PC-9 (cell line): ENCODE data around the gene SAMD8. TPM values are rescaled to one million over a fixed set of nuclear protein-coding genes. Genes with fewer than 3 reads are reported as not detected.

ENCODE experiments used
- BruUV-seq: library from RNA; stranded (reverse); fragments of 400-500 nt; replicated peaks from 2 replicates; lab custom pipeline; 2021; lab: Mats Ljungman, UMichigan
- CTCF ChIA-PET: fragments of 300-600 bp; sonication (Branson Sonifier 250); formaldehyde crosslinking; loops from one replicate; lab custom pipeline; 2022; ENCODE audit warnings: antibody characterized with exemption; lab: Charles Lee
- POLR2A ChIA-PET: fragments of 300-600 bp; sonication (Branson Sonifier 250); formaldehyde crosslinking; loops from one replicate; lab custom pipeline; 2022; ENCODE audit warnings: antibody characterized with exemption; ENCODE audit not compliant: unreplicated experiment; lab: Charles Lee
- DNase-seq, 2 experiments: peaks; one replicate each; pipeline versions ENCODE4 v3.0.0 to v3.0.0-alpha.2; 2015 to 2022; ENCODE audit warnings: mixed read lengths in 1 of 2
- H2AFZ ChIP-seq: fragments of 200-600 bp; sonication (generic); 2 replicates; pipeline ENCODE4 v1.8.1; 2017; ENCODE audit warnings: antibody characterized with exemption
- H3F3A ChIP-seq: fragments of 200-600 bp; sonication (generic); 2 replicates; pipeline ENCODE4 v1.8.1; 2017; ENCODE audit warnings: antibody characterized with exemption, mild to moderate bottlenecking, low read depth; ENCODE audit not compliant: insufficient read depth
- H3K27ac ChIP-seq: fragments of 200-600 bp; sonication (generic); 2 replicates; pipeline ENCODE4 v1.6.1; 2016; ENCODE audit warnings: mixed run types
- H3K27me3 ChIP-seq: fragments of 200-600 bp; sonication (generic); 2 replicates; pipeline ENCODE4 v1.6.1; 2016; ENCODE audit warnings: low read depth, mixed run types; ENCODE audit not compliant: insufficient read depth
- H3K36me3 ChIP-seq: fragments of 200-600 bp; sonication (generic); 2 replicates; pipeline ENCODE4 v1.6.1; 2016; ENCODE audit warnings: low read depth, mixed run types
- H3K4me1 ChIP-seq: fragments of 200-600 bp; sonication (generic); replicated peaks from 2 replicates; pipeline ENCODE4 v1.6.1; 2016; ENCODE audit warnings: mixed run types; ENCODE audit not compliant: insufficient read depth
- H3K4me2 ChIP-seq: fragments of 200-600 bp; sonication (generic); 2 replicates; pipeline ENCODE4 v1.6.1; 2017; ENCODE audit warnings: mixed run types
- H3K4me3 ChIP-seq: fragments of 200-600 bp; sonication (generic); 2 replicates; pipeline ENCODE4 v1.6.1; 2016; ENCODE audit warnings: mixed run types
- H3K79me2 ChIP-seq: fragments of 200-600 bp; sonication (generic); 2 replicates; pipeline ENCODE4 v1.6.1; 2017; ENCODE audit warnings: low read depth, mixed run types
- H3K9me2 ChIP-seq: fragments of 200-600 bp; sonication (generic); 2 replicates; pipeline ENCODE4 v1.8.1; 2017; ENCODE audit warnings: mild to moderate bottlenecking; ENCODE audit not compliant: insufficient read depth
- H3K9me3 ChIP-seq: fragments of 200-600 bp; sonication (generic); 2 replicates; pipeline ENCODE4 v1.8.1; 2016; ENCODE audit warnings: low read depth; ENCODE audit not compliant: insufficient read depth
- H4K20me1 ChIP-seq: fragments of 200-600 bp; sonication (generic); 2 replicates; pipeline ENCODE4 v1.8.1; 2017; ENCODE audit not compliant: insufficient read depth
- CTCF ChIP-seq: fragments of 200-600 bp; sonication (generic); conservative IDR thresholded peaks from 2 replicates; pipeline ENCODE4 v1.6.1; 2017; ENCODE audit warnings: mixed run types, antibody characterized with exemption, mild to moderate bottlenecking, moderate library complexity
- EZH2 ChIP-seq: fragments of 200-600 bp; sonication (generic); IDR thresholded peaks from 2 replicates; pipeline ENCODE4 v1.8.0; 2017; ENCODE audit warnings: antibody characterized with exemption, low read depth
- intact Hi-C: fragments of 100-400 bp; cut with micrococcal nuclease; formaldehyde crosslinking; loops from one replicate; pipeline ENCODE4 v1.10.0; 2022; ENCODE audit not compliant: unreplicated experiment
- total RNA-seq: library from RNA; stranded (reverse); gene quantifications from 2 replicates; pipeline ENCODE4 v1.2.3, GENCODE V29; 2021

SAMD8 gene
- total RNA-seq, 1 experiment from 2014 or later = 31.1 TPM

GRCh38 chr10:75179657-75180177, 68.3 kb downstream of the SAMD8 start:
- 0 out of 2 replicates have a peak, but pooled peaks cover 5% of the 10 kb centered on the region for H3F3A ChIP-seq
- peaks cover 13% of the 10 kb centered on the region for H3K4me1 ChIP-seq
- no peaks in the 10 kb centered on the region for H3K27me3 ChIP-seq
- no peaks in the 10 kb centered on the region; the same call in 1 of the 2 replicates for H3K79me2 ChIP-seq
- no peak overlapping the region for H3K4me2 ChIP-seq
- POLR2A ChIA-PET = no interaction called here
- no peaks in the 10 kb centered on the region for H4K20me1 ChIP-seq
- peaks cover 6% of the 10 kb centered on the region; the same call in 1 of the 2 replicates for H3K36me3 ChIP-seq
- intact Hi-C loops = no loop called here
- CTCF ChIA-PET = interaction anchor here (0.6 kb wide), 1 partner anchor 8 kb away, joined by 3 read pairs; no protein-coding TSS in a partner anchor
- H3K9me3 ChIP-seq = no peaks in the 10 kb centered on the region
- no peak overlapping the region for H3K27ac ChIP-seq
- no peak for DNase-seq
- H3K4me3 ChIP-seq = no peak overlapping the region
- no peaks in the 10 kb centered on the region for H3K9me2 ChIP-seq
- TF ChIP-seq EZH2 (no peak), CTCF (no peak)
- no peak overlapping the region for H2AFZ ChIP-seq
- no TSS peak for BruUV-seq

DNA sequence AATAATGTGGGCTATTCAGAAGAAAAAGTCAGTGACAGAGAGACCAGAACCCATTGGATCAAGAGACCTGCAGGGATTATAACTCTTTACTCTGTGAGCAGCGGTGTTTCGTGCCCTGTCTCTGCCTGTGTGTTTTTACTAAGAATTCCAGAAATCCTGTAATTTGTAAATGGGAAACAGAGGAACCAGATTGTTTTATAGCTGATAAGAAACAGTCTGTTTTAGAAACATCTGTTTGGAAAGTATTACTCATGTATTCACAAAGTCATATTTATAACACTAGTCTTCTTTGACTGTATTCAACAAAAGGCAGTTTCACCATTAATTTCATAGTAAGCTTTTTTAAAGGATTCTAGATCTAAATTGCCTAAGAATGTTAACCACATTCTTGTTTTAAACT, 69.1 kb downstream of the SAMD8 start:
- Histone ChIP-seq H3K9me2 (no peaks in the 10 kb centered on the region), H3K27ac (peak overlapping the region; percentile 37; the same call in 1 of the 2 replicates), H3K4me2 (peak overlapping the region; percentile 41; the same call in 1 of the 2 replicates), H3K4me1 (peaks cover 18% of the 10 kb centered on the region), H3K36me3 (peaks cover 6% of the 10 kb centered on the region; the same call in 1 of the 2 replicates), H3K9me3 (no peaks in the 10 kb centered on the region), H3K27me3 (no peaks in the 10 kb centered on the region), H3K4me3 (no peak overlapping the region), H3K79me2 (no peaks in the 10 kb centered on the region; the same call in 1 of the 2 replicates), H4K20me1 (no peaks in the 10 kb centered on the region), H2AFZ (no peak overlapping the region), H3F3A (peaks cover 11% of the 10 kb centered on the region; the same call in 1 of the 2 replicates)
- DNase-seq = no peak
- ChIA-PET CTCF (no interaction called here), POLR2A (interaction anchor here (0.6 kb wide), 1 partner anchor 55 kb away, joined by 3 read pairs; no protein-coding TSS in a partner anchor)
- intact Hi-C loops = no loop called here
- TF ChIP-seq EZH2 (no peak), CTCF (no peak)
- BruUV-seq = no TSS peak

DNA sequence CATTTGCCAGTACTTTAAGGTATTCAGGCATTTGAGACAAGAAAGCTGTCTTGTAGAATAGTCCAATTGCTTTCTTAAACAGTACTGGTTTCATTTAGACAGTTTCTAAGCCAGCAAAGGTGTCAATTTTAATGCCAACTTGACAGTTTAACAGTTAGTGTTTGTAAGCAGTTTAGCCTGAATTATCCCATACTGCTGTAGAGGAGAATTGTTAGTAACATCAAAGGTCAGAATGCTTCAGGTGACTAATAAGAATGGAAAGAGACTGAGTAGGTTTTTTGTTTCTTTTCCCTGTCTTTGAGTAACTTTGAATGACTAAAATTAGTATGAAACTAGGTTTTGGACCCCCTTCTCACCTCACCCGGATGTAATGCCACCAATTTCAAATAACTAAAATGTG, 69.6 kb downstream of the SAMD8 start:
- no peak for DNase-seq
- H3K36me3 ChIP-seq = peaks cover 6% of the 10 kb centered on the region; the same call in 1 of the 2 replicates
- H3K27me3 ChIP-seq = no peaks in the 10 kb centered on the region
- intact Hi-C loops = no loop called here
- H3K9me2 ChIP-seq = no peaks in the 10 kb centered on the region
- H3K4me2 ChIP-seq = peak overlapping the region; percentile 41; the same call in 1 of the 2 replicates
- TF ChIP-seq EZH2 (no peak), CTCF (no peak)
- H2AFZ ChIP-seq = no peak overlapping the region
- BruUV-seq = no TSS peak
- H4K20me1 ChIP-seq = no peaks in the 10 kb centered on the region
- ChIA-PET CTCF (no interaction called here), POLR2A (interaction anchor here (0.6 kb wide), 1 partner anchor 55 kb away, joined by 3 read pairs; no protein-coding TSS in a partner anchor)
- no peaks in the 10 kb centered on the region for H3K79me2 ChIP-seq
- no peak overlapping the region for H3K4me3 ChIP-seq
- H3K27ac ChIP-seq = peak overlapping the region; percentile 37; the same call in 1 of the 2 replicates
- H3F3A ChIP-seq = peaks cover 16% of the 10 kb centered on the region; the same call in 1 of the 2 replicates
- H3K9me3 ChIP-seq = no peaks in the 10 kb centered on the region
- peaks cover 23% of the 10 kb centered on the region for H3K4me1 ChIP-seq
